HepG2 (cell line): Measurements from ENCODE around the gene TMEM258. TPM values are rescaled to one million over a fixed set of nuclear protein-coding genes. Genes with fewer than 3 reads are reported as not detected.

Experiments
- CCDC6 ChIP-seq: sonication (generic); formaldehyde crosslinking; IDR thresholded peaks from 2 replicates; pipeline ENCODE4 v1.8.1; 2022; ENCODE audit warnings: mild to moderate bottlenecking, missing genetic modification reagents, moderate library complexity
- DNMT1 ChIP-seq: sonication (generic); formaldehyde crosslinking; IDR thresholded peaks from 2 replicates; pipeline ENCODE4 v1.5.1; 2020; ENCODE audit warnings: mild to moderate bottlenecking, missing genetic modification reagents
- EP300 ChIP-seq, 3 experiments: sonication (generic) in 1 of 3; formaldehyde crosslinking in 1 of 3; IDR thresholded peaks; 2 replicates each; pipeline versions ENCODE4 v1.5.1 to v1.6.1; 2011 to 2020; ENCODE audit warnings: low read depth in 2 of 3, low read length in 2 of 3, borderline replicate concordance in 1 of 3, improper control_type of control experiment in 1 of 3, mild to moderate bottlenecking in 1 of 3, missing genetic modification reagents in 1 of 3, moderate library complexity in 1 of 3
- ETV6 ChIP-seq: sonication (generic); formaldehyde crosslinking; conservative IDR thresholded peaks from 2 replicates; pipeline ENCODE4 v1.4.0; 2020; ENCODE audit warnings: missing genetic modification reagents
- FOXA3 ChIP-seq: IDR thresholded peaks from 2 replicates; pipeline ENCODE4 v1.6.1; 2016; ENCODE audit warnings: missing genetic modification reagents, missing compliant biosample characterization
- GATAD1 ChIP-seq: IDR thresholded peaks from 2 replicates; pipeline ENCODE4 v1.6.1; 2016; ENCODE audit warnings: missing genetic modification reagents, missing compliant biosample characterization
- NFYC ChIP-seq: IDR thresholded peaks from 2 replicates; pipeline ENCODE4 v1.6.1; 2016; ENCODE audit warnings: missing genetic modification reagents, missing compliant biosample characterization
- RAD51 ChIP-seq: fragments of 450-650 bp; IDR thresholded peaks from 2 replicates; pipeline ENCODE4 v1.6.1; 2016; ENCODE audit warnings: borderline replicate concordance
- REXO4 ChIP-seq: sonication (generic); formaldehyde crosslinking; IDR thresholded peaks from 2 replicates; pipeline ENCODE4 v1.8.0; 2022; ENCODE audit warnings: missing genetic modification reagents, mild to moderate bottlenecking, borderline replicate concordance
- SAFB2 ChIP-seq: sonication (generic); formaldehyde crosslinking; IDR thresholded peaks from 2 replicates; pipeline ENCODE4 v1.5.1; 2020; ENCODE audit warnings: missing genetic modification reagents, low read depth, mild to moderate bottlenecking, borderline replicate concordance
- ZFP36L1 ChIP-seq: sonication (generic); formaldehyde crosslinking; IDR thresholded peaks from 2 replicates; pipeline ENCODE4 v1.8.0; 2022; ENCODE audit warnings: mild to moderate bottlenecking, missing genetic modification reagents, moderate library complexity
- ZNF562 ChIP-seq: sonication (generic); formaldehyde crosslinking; IDR thresholded peaks from 2 replicates; pipeline ENCODE4 v1.8.0; 2022; ENCODE audit warnings: missing genetic modification reagents, borderline replicate concordance
- ZNF724P ChIP-seq: sonication (generic); formaldehyde crosslinking; IDR thresholded peaks from 2 replicates; pipeline ENCODE4 v1.8.0; 2022; ENCODE audit warnings: missing genetic modification reagents, borderline replicate concordance
- polyA plus RNA-seq, 8 experiments: library from polyadenylated mRNA; depleted of rRNA in 3 of 8; stranded (reverse) in 7 of 8; unstranded in 1 of 8; fragments of >200 nt; fragmentation: Illumina TruSeq in 4 of 8; extraction: Trizol in 4 of 8; gene quantifications; 2 replicates each; pipeline versions ENCODE4 v1.2.1 to v1.2.3, GENCODE V29; 2011 to 2016; ENCODE audit warnings: low read depth in 4 of 8, missing spikeins in 1 of 8, mixed read lengths in 1 of 8; ENCODE audit not compliant: insufficient read depth in 1 of 8
- total RNA-seq, 5 experiments: library from RNA; depleted of rRNA; stranded (reverse); fragments of >200 nt; fragmentation: Illumina TruSeq; extraction: Trizol; gene quantifications; 2 replicates each; pipeline ENCODE4 v1.2.3, GENCODE V29; 2016; ENCODE audit warnings: low read depth in 1 of 5
- TF ChIP-seq, protein P1 (sequence below): sonication (generic); formaldehyde crosslinking; IDR thresholded peaks from 2 replicates; pipeline ENCODE4 v1.4.0; 2020; ENCODE audit warnings: missing genetic modification reagents
- TF ChIP-seq, protein P2 (sequence below): sonication (generic); formaldehyde crosslinking; conservative IDR thresholded peaks from 2 replicates; pipeline ENCODE4 v1.4.0; 2020; ENCODE audit warnings: missing genetic modification reagents
- TF ChIP-seq, protein P3 (sequence below): fragments of 450-650 bp; IDR thresholded peaks from 2 replicates; pipeline ENCODE4 v1.6.1; 2016
- TF ChIP-seq, protein P4 (sequence below): IDR thresholded peaks from 2 replicates; pipeline ENCODE4 v1.6.1; 2016; ENCODE audit warnings: low read depth
- TF ChIP-seq, protein P5 (sequence below): sonication (generic); formaldehyde crosslinking; IDR thresholded peaks from 2 replicates; pipeline ENCODE4 v1.4.0; 2020; ENCODE audit warnings: mild to moderate bottlenecking, missing genetic modification reagents
- TF ChIP-seq, protein P6 (sequence below): sonication (generic); formaldehyde crosslinking; IDR thresholded peaks from 2 replicates; pipeline ENCODE4 v1.5.0; 2020; ENCODE audit warnings: mild to moderate bottlenecking, missing genetic modification reagents

TMEM258 gene
- total and polyA plus RNA-seq, 2 of the 13 experiments (the other 11 are each of a cell fraction or from before 2014, with no cell fraction given): 175 to 424 TPM

DNA sequence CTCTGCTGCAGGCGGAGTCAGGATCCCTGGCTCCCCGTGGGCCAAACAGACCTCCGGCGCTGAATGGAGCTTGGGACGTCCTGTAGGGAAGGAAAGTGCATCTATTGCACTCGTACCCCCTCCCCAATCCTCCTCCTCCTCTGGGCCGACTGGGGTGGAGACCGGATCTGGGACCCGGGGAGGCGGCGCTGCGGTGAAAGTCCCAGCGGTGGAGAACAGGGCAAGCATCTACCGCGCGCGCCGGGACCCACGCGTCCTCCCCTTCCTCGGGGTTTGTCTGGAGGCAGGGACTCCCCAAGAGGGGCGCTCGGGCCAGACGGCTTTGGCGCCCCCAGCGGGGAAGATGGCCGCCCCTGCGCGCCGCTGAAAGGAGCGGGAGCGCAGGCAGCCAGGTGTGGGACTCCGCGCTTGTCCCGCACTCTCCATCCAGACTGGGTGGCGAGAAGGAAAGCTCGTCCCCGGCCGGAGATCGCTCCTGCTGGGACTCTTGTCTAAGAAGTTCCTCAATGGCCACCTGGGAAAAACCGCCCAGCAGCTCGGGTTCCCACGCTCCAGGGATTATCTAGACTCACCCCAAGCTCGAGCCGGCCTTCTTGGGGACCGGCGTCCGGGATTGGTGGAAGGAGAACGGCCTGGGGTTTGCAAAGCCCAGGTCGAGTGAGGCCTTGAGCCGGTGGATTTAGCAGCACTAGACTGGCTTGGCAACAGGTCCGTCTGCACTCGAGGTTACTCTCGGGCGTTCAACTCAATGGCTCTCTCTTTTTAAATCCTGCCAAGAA, 36.4 kb upstream of the TMEM258 start (continued):
- TF ChIP-seq REXO4 (CRISPR knock-in tag): no peak
- TF ChIP-seq, protein P1, sequence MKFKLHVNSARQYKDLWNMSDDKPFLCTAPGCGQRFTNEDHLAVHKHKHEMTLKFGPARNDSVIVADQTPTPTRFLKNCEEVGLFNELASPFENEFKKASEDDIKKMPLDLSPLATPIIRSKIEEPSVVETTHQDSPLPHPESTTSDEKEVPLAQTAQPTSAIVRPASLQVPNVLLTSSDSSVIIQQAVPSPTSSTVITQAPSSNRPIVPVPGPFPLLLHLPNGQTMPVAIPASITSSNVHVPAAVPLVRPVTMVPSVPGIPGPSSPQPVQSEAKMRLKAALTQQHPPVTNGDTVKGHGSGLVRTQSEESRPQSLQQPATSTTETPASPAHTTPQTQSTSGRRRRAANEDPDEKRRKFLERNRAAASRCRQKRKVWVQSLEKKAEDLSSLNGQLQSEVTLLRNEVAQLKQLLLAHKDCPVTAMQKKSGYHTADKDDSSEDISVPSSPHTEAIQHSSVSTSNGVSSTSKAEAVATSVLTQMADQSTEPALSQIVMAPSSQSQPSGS (CRISPR knock-in tag): no peak
- TF ChIP-seq NFYC (CRISPR knock-in tag): no peak
- TF ChIP-seq, protein P2, sequence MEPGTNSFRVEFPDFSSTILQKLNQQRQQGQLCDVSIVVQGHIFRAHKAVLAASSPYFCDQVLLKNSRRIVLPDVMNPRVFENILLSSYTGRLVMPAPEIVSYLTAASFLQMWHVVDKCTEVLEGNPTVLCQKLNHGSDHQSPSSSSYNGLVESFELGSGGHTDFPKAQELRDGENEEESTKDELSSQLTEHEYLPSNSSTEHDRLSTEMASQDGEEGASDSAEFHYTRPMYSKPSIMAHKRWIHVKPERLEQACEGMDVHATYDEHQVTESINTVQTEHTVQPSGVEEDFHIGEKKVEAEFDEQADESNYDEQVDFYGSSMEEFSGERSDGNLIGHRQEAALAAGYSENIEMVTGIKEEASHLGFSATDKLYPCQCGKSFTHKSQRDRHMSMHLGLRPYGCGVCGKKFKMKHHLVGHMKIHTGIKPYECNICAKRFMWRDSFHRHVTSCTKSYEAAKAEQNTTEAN: no peak
- no peak for TF ChIP-seq ZNF724P (CRISPR knock-in tag)
- TF ChIP-seq, protein P3, sequence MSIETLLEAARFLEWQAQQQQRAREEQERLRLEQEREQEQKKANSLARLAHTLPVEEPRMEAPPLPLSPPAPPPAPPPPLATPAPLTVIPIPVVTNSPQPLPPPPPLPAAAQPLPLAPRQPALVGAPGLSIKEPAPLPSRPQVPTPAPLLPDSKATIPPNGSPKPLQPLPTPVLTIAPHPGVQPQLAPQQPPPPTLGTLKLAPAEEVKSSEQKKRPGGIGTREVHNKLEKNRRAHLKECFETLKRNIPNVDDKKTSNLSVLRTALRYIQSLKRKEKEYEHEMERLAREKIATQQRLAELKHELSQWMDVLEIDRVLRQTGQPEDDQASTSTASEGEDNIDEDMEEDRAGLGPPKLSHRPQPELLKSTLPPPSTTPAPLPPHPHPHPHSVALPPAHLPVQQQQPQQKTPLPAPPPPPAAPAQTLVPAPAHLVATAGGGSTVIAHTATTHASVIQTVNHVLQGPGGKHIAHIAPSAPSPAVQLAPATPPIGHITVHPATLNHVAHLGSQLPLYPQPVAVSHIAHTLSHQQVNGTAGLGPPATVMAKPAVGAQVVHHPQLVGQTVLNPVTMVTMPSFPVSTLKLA: no peak
- TF ChIP-seq, protein P4, sequence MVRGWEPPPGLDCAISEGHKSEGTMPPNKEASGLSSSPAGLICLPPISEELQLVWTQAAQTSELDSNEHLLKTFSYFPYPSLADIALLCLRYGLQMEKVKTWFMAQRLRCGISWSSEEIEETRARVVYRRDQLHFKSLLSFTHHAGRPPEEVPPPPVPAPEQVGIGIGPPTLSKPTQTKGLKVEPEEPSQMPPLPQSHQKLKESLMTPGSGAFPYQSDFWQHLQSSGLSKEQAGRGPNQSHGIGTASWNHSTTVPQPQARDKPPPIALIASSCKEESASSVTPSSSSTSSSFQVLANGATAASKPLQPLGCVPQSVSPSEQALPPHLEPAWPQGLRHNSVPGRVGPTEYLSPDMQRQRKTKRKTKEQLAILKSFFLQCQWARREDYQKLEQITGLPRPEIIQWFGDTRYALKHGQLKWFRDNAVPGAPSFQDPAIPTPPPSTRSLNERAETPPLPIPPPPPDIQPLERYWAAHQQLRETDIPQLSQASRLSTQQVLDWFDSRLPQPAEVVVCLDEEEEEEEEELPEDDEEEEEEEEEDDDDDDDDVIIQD (CRISPR knock-in tag): no peak
- no peak for TF ChIP-seq ZFP36L1
- TF ChIP-seq RAD51: no peak
- TF ChIP-seq GATAD1 (CRISPR knock-in tag): no peak; the same call in 1 of the 2 replicates
- no peak for TF ChIP-seq ETV6 (CRISPR knock-in tag)
- TF ChIP-seq FOXA3 (CRISPR knock-in tag): no peak
- TF ChIP-seq CCDC6 (CRISPR knock-in tag): no peak
- TF ChIP-seq, protein P5, sequence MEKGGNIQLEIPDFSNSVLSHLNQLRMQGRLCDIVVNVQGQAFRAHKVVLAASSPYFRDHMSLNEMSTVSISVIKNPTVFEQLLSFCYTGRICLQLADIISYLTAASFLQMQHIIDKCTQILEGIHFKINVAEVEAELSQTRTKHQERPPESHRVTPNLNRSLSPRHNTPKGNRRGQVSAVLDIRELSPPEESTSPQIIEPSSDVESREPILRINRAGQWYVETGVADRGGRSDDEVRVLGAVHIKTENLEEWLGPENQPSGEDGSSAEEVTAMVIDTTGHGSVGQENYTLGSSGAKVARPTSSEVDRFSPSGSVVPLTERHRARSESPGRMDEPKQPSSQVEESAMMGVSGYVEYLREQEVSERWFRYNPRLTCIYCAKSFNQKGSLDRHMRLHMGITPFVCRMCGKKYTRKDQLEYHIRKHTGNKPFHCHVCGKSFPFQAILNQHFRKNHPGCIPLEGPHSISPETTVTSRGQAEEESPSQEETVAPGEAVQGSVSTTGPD: no peak
- TF ChIP-seq, protein P6, sequence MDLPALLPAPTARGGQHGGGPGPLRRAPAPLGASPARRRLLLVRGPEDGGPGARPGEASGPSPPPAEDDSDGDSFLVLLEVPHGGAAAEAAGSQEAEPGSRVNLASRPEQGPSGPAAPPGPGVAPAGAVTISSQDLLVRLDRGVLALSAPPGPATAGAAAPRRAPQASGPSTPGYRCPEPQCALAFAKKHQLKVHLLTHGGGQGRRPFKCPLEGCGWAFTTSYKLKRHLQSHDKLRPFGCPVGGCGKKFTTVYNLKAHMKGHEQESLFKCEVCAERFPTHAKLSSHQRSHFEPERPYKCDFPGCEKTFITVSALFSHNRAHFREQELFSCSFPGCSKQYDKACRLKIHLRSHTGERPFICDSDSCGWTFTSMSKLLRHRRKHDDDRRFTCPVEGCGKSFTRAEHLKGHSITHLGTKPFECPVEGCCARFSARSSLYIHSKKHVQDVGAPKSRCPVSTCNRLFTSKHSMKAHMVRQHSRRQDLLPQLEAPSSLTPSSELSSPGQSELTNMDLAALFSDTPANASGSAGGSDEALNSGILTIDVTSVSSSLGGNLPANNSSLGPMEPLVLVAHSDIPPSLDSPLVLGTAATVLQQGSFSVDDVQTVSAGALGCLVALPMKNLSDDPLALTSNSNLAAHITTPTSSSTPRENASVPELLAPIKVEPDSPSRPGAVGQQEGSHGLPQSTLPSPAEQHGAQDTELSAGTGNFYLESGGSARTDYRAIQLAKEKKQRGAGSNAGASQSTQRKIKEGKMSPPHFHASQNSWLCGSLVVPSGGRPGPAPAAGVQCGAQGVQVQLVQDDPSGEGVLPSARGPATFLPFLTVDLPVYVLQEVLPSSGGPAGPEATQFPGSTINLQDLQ: no peak
- TF ChIP-seq DNMT1 (CRISPR knock-in tag): no peak
- no peak; the same call in 1 of the 2 replicates for TF ChIP-seq SAFB2 (CRISPR knock-in tag)
- TF ChIP-seq ZNF562 (CRISPR knock-in tag): no peak
- TF ChIP-seq EP300 (IDR thresholded peaks at IDR 0.05; ENCODE audit: low read depth in 2 of 2, low read length in 2 of 2): no peak
- no peak for TF ChIP-seq EP300 (CRISPR knock-in tag; IDR thresholded peaks at IDR 0.05; ENCODE audit: borderline replicate concordance)
